GM11168 (cell line): Measurements from ENCODE around the gene GOLIM4.
"Not testable (repeated sequence)": the region's sequence is repeated elsewhere in the genome, so short reads cannot be mapped to it uniquely, and the experiment has no call there.

Source experiments
- in situ Hi-C: fragments of 300-500 bp; cut with MboI; formaldehyde crosslinking; loops from one replicate; pipeline ENCODE4 v1.12.0; 2022; ENCODE audit warnings: low sequenced_read_pairs; ENCODE audit not compliant: unreplicated experiment

Gene GOLIM4, protein sequence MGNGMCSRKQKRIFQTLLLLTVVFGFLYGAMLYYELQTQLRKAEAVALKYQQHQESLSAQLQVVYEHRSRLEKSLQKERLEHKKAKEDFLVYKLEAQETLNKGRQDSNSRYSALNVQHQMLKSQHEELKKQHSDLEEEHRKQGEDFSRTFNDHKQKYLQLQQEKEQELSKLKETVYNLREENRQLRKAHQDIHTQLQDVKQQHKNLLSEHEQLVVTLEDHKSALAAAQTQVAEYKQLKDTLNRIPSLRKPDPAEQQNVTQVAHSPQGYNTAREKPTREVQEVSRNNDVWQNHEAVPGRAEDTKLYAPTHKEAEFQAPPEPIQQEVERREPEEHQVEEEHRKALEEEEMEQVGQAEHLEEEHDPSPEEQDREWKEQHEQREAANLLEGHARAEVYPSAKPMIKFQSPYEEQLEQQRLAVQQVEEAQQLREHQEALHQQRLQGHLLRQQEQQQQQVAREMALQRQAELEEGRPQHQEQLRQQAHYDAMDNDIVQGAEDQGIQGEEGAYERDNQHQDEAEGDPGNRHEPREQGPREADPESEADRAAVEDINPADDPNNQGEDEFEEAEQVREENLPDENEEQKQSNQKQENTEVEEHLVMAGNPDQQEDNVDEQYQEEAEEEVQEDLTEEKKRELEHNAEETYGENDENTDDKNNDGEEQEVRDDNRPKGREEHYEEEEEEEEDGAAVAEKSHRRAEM

DNA sequence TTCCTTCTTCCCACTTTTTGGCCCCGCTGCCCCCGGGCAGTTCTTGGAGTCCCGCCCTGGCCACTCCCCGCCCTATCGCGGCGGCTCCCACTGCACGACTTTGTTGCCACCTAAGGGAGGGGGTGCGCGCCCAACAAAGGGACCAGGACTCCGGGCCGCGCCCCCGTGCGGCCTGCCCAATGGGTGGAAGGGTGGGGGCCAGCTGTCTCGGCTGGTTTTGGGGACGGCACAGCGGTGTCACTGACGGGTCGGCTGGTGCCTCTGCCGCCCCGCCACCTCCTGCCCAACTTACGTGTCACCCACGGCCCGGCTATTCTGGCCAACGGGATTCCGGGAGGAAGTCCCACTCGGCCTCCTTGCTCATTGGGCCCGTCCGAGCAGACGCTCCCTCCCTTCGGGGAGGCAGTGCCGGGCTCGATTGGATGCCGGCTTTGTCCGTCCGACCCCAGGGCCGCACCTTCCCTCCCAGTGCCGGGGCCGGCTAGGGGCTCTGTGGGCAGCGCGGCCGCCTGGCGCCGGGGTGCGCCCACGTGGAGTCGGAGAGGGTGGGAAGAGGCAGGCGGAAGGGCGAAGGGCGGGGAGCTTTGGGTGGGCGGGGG is at the start of gene GOLIM4:
Gene GOLIM4 (minus strand): TSS at position 314 of the 599 bp plus-strand sequence. CDS start 639 bp downstream, outside the sequence.
- in situ Hi-C loops, result no loop called here

DNA sequence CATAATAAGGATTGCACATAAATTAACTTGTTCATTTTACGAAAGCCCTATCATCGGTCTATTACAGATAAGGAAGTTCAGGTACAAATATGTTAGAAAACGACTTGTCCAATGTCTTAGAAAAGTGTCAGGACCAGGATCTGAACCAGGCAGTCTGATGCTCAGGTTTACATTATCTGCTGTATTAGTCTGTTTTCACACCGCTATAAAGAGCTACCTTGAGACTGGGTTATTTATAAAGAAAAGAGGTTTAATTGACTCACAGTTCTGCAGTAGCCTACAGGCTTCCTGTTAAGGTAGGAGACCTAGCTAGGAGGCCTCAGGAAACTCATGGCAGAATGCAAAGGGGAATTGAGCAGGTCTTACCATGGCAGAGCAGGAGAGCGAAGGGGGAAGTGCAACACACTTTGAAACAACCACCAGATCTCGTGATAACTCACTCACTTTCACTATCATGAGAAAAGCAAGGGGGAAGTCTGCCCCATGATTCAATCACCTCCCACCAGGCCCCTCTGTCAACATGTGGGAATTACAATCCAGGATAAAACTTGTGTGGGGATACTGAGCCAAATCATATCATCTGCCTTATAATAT is 45.8 kb upstream of the GOLIM4 start:
- in situ Hi-C loops, result no loop called here

DNA sequence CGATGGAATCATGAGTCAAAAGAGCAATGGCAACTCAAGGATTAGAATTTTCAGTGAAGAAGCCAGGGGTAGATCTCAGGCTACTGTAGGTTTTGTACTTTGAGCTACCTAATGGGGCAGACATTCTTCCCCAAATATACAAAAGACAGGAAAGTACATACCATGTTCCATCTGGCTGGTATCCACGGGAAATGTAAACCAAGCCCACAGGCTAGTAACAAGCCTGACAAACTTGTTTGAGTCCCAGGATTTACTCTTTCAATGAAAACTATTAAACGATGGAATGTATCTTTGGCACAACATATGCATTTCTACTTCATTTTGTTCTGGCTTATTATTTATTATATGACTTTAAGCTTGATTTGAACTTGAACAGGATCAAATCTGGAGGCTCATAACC is 44.2 kb upstream of the GOLIM4 start:
- in situ Hi-C loops, result no loop called here

DNA sequence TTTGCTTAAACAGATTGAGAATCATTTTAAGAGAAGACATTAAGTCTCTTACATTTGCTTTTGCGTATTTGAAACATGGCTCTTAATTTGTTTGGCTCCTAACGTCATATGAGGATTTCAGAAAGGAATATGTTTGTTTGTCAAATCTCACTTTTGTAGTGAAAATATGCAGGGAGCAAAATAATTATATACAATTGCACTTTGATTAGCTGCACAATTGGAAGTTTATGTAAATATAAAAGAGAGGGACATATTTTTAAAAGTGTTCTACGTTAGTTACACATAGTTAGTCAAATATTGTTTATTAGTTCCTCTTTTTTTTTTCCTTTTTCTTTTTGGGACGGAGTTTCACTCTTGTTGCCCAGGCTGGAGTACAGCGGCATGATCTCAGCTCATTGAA is 42.7 kb upstream of the GOLIM4 start:
- in situ Hi-C loops, result no loop called here

DNA sequence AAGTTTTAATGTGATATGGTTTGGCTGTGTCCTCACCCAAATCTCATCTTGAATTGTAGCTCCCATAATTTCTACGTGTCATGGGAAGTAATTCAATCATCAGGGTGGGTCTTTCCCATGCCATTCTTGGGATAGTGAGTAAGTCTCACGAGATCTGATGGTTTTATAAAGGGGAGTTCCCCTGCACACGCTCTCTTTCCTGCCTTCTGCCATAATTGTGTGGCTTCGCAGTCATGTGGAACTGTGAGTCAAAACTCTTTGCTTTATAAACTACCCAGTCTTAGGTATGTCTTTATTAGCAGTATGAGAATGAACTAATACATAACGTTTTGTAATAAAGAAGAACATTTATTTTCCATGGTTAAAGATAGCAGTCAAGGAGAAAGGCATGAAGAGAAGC is 39.2 kb upstream of the GOLIM4 start:
- in situ Hi-C loops, result no loop called here

DNA sequence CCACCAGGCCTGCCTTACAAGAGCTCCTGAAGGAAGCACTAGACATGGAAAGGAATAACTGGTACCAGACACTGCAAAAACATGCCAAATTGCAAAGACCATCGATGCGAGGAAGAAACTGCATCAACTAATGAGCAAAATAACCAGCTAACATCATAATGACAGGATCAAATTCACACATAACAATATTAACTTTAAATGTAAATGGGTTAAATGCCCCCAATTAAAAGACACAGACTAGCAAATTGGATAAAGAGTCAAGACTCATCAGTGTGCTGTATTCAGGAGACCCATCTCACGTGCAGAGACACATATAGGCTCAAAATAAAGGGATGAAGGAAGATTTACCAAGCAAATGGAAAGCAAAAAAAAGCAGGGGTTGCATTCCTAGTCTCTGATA is 34.5 kb upstream of the GOLIM4 start:
- in situ Hi-C loops, result not testable (repeated sequence)

DNA sequence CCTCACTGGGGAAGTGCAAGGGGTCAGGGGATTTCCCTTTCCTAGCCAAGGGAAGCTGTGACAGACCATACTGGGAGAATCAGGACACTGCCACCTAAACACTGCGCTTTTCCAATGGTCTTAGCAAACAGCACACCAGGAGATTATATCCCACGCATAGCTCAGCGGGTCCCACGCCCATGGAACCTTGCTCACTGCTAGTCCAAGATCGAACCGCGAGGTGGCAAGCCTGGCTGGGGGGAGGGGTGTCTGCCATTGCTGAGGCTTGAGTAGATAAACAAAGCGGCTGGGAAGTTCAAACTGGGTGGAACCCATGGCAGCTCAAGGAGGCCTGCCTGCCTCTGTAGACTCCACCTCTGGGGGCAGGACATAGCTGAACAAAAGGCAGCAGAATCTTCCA is 32.7 kb upstream of the GOLIM4 start:
- in situ Hi-C loops, result not testable (repeated sequence)

DNA sequence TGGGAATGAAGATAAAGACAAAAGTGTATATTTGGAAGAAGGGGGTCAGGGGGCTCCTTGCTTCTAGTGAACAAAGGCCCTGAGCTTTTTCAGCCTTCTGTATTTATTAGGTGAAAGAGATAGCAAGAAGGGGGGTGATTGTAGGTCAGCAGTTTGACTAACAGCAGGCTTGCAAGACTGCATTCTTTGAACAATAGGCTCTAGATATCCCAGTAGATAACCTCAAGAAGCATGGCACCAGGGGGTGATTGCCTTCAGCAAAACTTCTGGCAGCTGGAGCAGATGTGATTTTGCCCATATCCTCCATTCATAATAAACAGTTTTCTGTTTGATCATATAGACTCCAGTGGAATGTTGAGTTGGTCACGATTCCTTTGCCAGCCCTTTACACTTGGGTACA is 31.7 kb upstream of the GOLIM4 start:
- in situ Hi-C loops, result no loop called here

DNA sequence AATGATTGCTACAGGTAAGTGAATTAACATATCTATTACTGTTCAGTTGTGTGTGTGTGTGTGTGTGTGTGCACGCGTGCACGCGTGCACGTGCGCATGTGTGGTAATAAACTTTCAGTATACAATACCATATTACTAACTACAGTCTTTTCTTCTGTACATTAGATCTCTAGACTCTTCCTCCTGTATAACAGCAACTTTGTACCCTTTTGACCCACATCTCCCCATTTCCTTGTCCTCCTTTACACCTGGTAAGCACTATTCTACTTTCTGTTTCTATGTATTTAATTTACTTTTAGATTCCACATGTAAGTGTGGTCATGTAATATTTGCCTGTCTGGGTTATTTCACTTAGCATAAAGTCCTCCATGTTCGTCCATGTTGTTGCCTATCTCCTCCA is 29.1 kb upstream of the GOLIM4 start:
- in situ Hi-C loops, result no loop called here

DNA sequence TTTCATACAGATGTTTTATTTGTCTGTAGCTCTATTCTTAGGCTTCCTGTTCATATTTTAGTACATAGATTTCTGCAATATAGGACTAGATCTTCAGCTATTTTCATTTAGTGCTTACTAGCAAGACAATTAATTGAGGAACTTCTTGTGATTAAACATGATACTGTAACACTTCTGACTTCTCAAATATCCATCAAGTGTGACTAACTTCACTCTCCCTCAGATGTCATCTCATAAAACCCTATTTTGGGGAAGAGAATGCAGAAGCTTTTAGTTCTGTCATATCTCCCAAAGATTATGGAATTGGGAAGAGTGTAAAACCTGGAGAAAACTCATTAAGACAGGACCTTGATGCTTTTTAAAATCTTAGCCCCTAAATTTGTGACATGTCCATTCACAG is 28.6 kb upstream of the GOLIM4 start:
- in situ Hi-C loops, result no loop called here

DNA sequence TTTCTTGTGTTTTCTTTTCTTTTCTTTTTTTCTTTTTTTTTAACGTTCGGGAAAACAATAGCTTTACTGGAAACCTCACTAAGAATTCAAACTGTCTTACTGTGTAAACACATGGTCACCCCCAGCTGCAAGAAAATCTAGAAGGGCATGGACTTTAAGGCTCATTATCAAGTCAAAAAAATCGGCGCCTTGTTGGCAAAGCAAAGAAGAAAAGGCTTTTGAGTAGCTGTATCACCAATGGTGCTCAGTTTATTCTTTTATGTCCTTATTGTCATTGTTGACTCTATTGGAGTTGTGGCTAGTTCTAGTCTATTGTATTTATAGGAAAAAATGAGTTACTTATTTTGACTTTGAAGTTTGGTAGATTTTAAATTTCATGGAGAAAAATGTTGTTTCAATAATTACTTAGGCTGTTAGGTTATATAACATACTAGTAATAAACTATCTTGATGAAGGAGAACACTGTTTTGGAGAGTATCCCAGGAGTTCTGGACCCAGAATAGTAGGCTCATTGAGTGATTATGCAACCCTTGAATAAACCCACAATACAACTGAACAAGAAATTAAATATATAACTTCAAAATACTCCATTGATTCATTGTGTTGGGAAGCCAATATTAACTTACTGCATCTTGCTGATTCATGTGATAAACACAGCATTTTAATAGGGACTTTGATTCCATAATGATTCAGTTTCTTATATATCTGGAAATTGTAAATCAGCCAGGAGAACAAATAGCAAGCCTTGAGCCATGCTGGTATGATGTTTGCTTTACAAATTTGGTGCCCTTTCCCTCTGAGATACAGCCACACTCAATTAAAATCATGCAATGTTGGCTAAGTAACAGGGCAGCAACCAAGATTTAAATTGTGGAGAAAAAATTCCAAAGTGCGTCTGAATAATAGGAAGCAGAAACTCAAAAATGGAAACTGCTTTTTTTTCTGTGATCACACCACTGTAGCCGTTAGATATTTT is 27.8 kb upstream of the GOLIM4 start:
- in situ Hi-C loops, result no loop called here

DNA sequence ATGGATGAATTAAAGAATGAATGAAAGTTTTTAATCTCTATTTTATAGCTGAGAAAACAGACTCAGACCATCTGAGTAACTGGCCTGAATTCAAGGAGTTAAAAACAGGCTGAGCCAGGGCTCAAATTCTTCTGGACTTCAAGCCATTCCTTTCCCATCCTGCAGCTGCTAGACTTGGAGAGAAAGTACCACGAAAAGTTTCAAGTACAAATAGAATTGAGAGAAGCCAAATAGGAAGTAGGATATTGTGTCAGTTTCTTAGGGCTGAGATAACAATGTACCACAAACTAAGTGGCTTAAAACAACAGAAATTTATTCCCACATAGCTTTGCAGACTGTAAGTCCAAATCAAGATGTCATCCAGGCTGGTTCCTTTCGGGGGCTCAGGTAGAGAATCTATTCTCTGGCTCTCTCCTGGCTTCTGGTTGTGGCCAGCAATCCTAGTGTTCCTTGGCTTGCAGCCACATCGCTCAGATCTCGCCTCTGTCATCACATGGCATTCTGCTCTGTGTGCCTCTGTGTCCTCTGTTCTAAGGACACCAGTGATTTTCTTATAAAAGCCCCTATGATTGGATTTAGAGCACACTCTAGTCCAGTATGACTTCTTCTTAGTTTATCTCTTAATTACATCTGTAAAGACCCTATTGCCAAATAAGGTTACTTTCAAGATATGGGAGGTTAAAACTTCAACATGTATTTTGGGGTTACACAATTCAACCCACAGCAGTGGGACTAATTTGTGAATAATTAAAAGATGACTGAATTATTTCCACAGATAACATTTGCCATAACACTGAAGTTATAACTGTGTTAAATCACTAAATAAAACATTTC is 25.7 kb upstream of the GOLIM4 start:
- in situ Hi-C loops, result no loop called here

DNA sequence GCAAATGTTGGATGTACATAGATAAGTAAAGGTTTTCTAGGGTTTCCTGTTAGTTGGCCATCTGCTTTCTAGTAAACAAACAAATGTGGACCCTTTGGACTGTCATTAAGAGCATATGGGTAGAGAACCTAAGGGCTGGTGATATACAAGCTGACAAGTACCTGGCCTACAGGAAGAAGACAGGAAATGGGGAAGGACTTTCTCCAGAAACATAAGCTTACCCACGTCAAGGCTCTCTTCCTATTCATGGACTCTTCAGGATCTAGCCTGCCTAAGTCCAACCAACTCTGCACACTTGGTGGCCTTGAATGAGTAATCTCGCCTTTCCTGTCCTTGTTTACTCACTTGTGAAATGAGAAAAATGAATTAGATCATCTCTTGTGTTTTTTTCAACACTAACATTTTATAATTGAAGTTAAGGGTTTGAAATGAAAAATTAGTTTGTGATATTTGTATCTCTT is 22.2 kb upstream of the GOLIM4 start:
- in situ Hi-C loops, result no loop called here

DNA sequence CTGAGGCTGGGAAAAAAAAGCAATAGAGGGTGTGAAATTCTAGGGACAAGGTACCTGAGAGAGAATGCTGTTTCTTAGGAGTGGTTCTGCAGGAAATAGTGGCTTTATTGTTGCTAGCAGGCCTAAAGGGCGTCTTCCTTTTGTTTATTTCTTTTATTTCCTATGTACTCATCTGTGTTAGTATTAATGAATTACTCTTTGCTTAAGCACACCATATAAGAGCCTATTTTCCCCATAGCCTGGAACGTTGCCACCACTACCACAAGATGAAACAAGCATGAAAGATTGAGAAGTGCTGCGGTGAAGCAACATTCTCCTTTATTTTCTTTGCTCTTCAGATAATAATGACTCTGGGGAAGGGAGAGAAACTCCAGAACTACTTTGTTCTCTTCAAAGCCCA is 21.3 kb upstream of the GOLIM4 start:
- in situ Hi-C loops, result no loop called here

DNA sequence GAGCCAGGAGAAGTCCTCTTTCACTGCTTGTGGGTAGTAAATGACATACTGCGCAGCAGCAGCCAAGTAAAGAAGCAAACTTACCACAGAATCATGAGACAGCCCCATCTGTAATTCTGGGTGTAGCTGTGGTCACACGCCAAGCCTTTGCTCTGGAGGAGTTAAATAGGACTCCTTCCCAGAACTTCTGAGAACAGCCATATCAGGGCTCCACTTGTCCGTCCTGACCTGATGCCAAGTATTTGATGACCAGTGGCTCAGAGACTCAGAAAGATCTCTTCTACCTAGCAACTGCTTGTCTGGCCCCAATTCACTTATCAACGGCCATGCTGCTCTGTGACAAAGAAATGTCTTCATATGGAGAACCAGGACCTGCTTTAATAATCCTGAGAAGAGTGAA is 20.6 kb upstream of the GOLIM4 start:
- in situ Hi-C loops, result no loop called here

DNA sequence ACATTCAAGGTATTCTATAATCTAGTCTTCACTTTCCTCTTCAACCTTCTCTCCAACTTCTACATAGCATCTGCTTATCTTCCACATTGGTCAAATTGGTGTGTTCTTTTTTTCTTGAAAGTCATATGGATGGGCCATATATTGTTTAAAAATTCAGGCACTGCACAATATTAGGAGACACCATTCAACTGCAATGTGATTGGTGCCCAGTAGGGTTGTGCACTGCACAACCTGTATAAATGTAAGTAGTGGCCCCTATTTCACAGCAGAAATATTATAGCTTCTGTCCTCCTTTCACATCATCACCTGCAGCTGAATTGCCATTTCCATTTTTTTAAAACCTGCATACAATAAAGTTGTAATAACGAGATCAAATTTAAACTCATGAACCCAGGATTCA is 18.1 kb upstream of the GOLIM4 start:
- in situ Hi-C loops, result no loop called here

DNA sequence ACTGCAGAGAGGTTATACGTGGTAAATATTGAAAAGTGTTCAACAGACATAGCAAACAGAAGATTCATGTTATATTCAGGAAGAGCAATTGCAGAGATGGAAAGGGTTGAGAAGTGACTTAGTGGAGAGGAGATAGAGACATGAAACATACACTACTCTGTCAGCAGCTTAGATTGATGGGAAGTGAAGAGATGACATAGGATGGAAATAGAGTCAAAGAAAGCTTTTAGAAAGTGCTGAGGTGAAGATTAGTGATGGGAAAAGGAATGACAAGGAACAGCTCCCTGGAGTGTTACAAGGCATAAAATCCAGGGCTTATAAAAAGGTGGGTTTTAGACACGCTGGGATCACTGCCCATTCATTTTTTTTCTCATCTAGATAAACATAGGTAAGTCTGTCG is 17.2 kb upstream of the GOLIM4 start:
- in situ Hi-C loops, result no loop called here

DNA sequence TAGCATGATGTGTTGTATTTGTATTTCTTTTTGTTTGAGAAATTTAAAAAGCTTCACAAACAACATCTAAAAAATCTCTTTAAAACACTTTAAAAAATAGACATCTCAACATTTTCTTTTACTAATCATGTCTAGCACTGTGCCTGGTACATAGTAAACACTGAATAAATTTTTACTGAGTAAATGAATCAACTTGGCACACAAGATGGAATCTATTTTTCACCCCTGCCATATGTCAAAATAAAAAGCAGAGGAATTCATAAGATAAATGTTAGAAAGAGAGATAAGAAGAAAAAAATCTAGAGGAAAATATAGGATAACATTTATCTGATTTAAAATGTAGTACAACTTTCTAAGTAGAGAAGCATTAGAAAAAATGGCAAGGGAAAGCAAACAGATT is 8.6 kb upstream of the GOLIM4 start:
- in situ Hi-C loops, result no loop called here
